ENCODE measurements around the gene SLC22A14.
"Not testable (repeated sequence)": the region's sequence is repeated elsewhere in the genome, so short reads cannot be mapped to it uniquely, and the experiment has no call there.

Gene SLC22A14

GRCh38 chr3:38314112-38314763, 32.1 kb downstream of the SLC22A14 start:
- DNase-seq = no peak

- DNase-seq = no peak
Observed at GRCh38 chr3:38314764-38315487, 32.8 kb downstream of the SLC22A14 start.

GRCh38 chr3:38315488-38316230, 33.6 kb downstream of the SLC22A14 start:
- DNase-seq = no peak

GRCh38 chr3:38316356-38317191, 34.5 kb downstream of the SLC22A14 start:
- DNase-seq = no peak

- DNase-seq = no peak
Observed at GRCh38 chr3:38317192-38317759, 35.2 kb downstream of the SLC22A14 start.

- DNase-seq = no peak
Observed at GRCh38 chr3:38318766-38319671, 36.9 kb downstream of the SLC22A14 start.

GRCh38 chr3:38320638-38321037, 38.5 kb downstream of the SLC22A14 start:
- DNase-seq = not testable (repeated sequence)

GRCh38 chr3:38323060-38323459, 41.0 kb downstream of the SLC22A14 start:
- DNase-seq = no peak

GRCh38 chr3:38325256-38325655, 43.2 kb downstream of the SLC22A14 start:
- DNase-seq = no peak

- no peak for DNase-seq
Observed at GRCh38 chr3:38327335-38328009, 45.4 kb downstream of the SLC22A14 start.

- no peak for DNase-seq
Observed at GRCh38 chr3:38331257-38332022, 49.3 kb downstream of the SLC22A14 start.

- DNase-seq = no peak
Observed at GRCh38 chr3:38332201-38332600, 50.1 kb downstream of the SLC22A14 start.

- no peak for DNase-seq
Observed at GRCh38 chr3:38334142-38335055, 52.3 kb downstream of the SLC22A14 start.

GRCh38 chr3:38335263-38335662, 53.2 kb downstream of the SLC22A14 start:
- DNase-seq = no peak

- DNase-seq = no peak
Observed at GRCh38 chr3:38337703-38338102, 55.6 kb downstream of the SLC22A14 start.

- no peak for DNase-seq
Observed at GRCh38 chr3:38343797-38344594, 61.9 kb downstream of the SLC22A14 start.

- DNase-seq = no peak
Observed at GRCh38 chr3:38345879-38346586, 63.9 kb downstream of the SLC22A14 start.
